ENCODE measurements around the gene ARHGDIB.

DNA sequence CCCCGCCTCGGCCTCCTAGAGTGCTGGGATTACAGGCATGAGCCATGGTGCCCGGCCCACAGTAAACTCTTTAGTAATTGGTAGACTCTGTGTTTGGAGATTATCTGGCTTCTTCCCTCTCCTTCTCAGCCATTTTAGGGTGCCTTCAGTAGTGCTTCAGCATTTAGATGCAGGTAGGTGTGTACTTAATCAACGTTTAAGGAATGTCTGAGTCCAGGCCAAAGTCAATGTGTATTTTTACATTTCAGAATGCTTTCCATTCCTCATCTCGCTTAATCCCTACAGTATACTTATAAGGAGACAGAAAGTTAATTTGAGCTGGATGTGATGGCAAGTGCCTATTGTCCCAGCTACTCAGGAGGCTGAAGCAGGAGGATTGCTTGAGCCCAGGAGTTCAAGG is 55.3 kb downstream of the ARHGDIB start:
- TF ChIP-seq, protein P1, sequence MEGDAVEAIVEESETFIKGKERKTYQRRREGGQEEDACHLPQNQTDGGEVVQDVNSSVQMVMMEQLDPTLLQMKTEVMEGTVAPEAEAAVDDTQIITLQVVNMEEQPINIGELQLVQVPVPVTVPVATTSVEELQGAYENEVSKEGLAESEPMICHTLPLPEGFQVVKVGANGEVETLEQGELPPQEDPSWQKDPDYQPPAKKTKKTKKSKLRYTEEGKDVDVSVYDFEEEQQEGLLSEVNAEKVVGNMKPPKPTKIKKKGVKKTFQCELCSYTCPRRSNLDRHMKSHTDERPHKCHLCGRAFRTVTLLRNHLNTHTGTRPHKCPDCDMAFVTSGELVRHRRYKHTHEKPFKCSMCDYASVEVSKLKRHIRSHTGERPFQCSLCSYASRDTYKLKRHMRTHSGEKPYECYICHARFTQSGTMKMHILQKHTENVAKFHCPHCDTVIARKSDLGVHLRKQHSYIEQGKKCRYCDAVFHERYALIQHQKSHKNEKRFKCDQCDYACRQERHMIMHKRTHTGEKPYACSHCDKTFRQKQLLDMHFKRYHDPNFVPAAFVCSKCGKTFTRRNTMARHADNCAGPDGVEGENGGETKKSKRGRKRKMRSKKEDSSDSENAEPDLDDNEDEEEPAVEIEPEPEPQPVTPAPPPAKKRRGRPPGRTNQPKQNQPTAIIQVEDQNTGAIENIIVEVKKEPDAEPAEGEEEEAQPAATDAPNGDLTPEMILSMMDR (conservative IDR thresholded peaks at IDR 0.05; ENCODE audit: low read depth, low read length): no peak
- TF ChIP-seq MAFK (IDR thresholded peaks at IDR 0.05; ENCODE audit: low read depth, low read length) (no peak), MXI1 (IDR thresholded peaks at IDR 0.05; ENCODE audit: borderline replicate concordance, low read depth, low read length) (no peak), POLR2A (IDR thresholded peaks at IDR 0.05; ENCODE audit: low read depth, low read length) (no peak), SMC3 (IDR thresholded peaks at IDR 0.05; ENCODE audit: low read depth, low read length) (no peak), RFX5 (IDR thresholded peaks at IDR 0.05; ENCODE audit: low read depth, low read length) (no peak), NFE2L2 (IDR thresholded peaks at IDR 0.05; ENCODE audit: low read depth, low read length) (no peak), RAD21 (IDR thresholded peaks at IDR 0.05; ENCODE audit: low read length) (no peak)
- TF ChIP-seq, protein P2, sequence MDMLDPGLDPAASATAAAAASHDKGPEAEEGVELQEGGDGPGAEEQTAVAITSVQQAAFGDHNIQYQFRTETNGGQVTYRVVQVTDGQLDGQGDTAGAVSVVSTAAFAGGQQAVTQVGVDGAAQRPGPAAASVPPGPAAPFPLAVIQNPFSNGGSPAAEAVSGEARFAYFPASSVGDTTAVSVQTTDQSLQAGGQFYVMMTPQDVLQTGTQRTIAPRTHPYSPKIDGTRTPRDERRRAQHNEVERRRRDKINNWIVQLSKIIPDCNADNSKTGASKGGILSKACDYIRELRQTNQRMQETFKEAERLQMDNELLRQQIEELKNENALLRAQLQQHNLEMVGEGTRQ (IDR thresholded peaks at IDR 0.05; ENCODE audit: low read depth, low read length): no peak
